K562 (cell line): Measurements from ENCODE around the gene C19orf67. TPM values are rescaled to one million over a fixed set of nuclear protein-coding genes. Genes with fewer than 3 reads are reported as not detected.

Experiments used
- ATAC-seq: fragments of 200-7000 bp; cut with Tn5 transposase; 3 replicates; pipeline ENCODE4 v1.9.1; 2020; ENCODE audit warnings: moderate library complexity
- BruUV-seq: library from RNA; stranded (reverse); fragments of 400-500 nt; replicated peaks from 2 replicates; lab custom pipeline; 2021; lab: Mats Ljungman, UMichigan
- CTCF ChIA-PET: fragments of 300-600 bp; formaldehyde crosslinking; extraction: SDS; loops from one replicate; lab custom pipeline; 2021; ENCODE audit warnings: low intra/inter-chr PET ratio; lab: Yijun Ruan, JAX
- POLR2A ChIA-PET: fragments of 300-600, 350-650 bp; sonication (Branson Sonifier 250); formaldehyde crosslinking; extraction: SDS; loops from one replicate; lab custom pipeline; 2021; ENCODE audit warnings: antibody characterized with exemption, inconsistent platforms; lab: Yijun Ruan, JAX
- DNase-seq, 4 experiments: peaks; one replicate each; pipeline versions ENCODE4 v3.0.0 to v3.0.0-alpha.2; 2011 to 2018; ENCODE audit warnings: low spot score in 3 of 4, mixed read lengths in 3 of 4; ENCODE audit errors: extremely low read depth in 1 of 4
- FAIRE-seq: peaks from 2 replicates; lab custom pipeline; 2011; peaks lifted over from hg19 to GRCh38; lab: Jason Lieb, UNC
- H2AFZ ChIP-seq: 2 replicates; pipeline ENCODE4 v1.6.0; 2011; ENCODE audit warnings: low read depth, low read length, control low read depth, inconsistent platforms
- H3K27ac ChIP-seq: fragments of 200-600 bp; 3 replicates; pipeline ENCODE4 v1.8.0; 2011; ENCODE audit warnings: low read depth, mild to moderate bottlenecking, control low read depth, inconsistent platforms, low read length, moderate library complexity, mixed read lengths; ENCODE audit errors: extremely low read depth
- H3K27me3 ChIP-seq, 2 experiments: fragments of 300-600 bp in 1 of 2; 2 replicates in 1 of 2; 3 replicates in 1 of 2; pipeline versions ENCODE4 v1.6.0 to v1.8.0; 2011; ENCODE audit warnings: inconsistent platforms in 2 of 2, low read length in 2 of 2, mild to moderate bottlenecking in 1 of 2, mixed read lengths in 1 of 2, moderate library complexity in 1 of 2; ENCODE audit not compliant: control insufficient read depth in 2 of 2, insufficient read depth in 2 of 2
- H3K36me3 ChIP-seq: fragments of 300-600 bp; 3 replicates; pipeline ENCODE4 v1.8.0; 2011; ENCODE audit warnings: mild to moderate bottlenecking, low read length, inconsistent platforms; ENCODE audit not compliant: control insufficient read depth, insufficient read depth
- H3K4me1 ChIP-seq, 2 experiments: fragments of 200-600 bp in 1 of 2; replicated peaks in 1 of 2; 2 replicates in 1 of 2; 3 replicates in 1 of 2; pipeline versions ENCODE4 v1.5.1 to v1.8.0; 2011; ENCODE audit warnings: inconsistent platforms in 2 of 2, low read length in 2 of 2, mild to moderate bottlenecking in 1 of 2, mixed read lengths in 1 of 2, moderate library complexity in 1 of 2; ENCODE audit not compliant: control insufficient read depth in 2 of 2, insufficient read depth in 2 of 2
- H3K4me2 ChIP-seq: 2 replicates; pipeline ENCODE4 v1.6.1; 2011; ENCODE audit warnings: low read length, control low read depth, inconsistent platforms, mixed read lengths; ENCODE audit not compliant: insufficient read depth
- H3K4me3 ChIP-seq: fragments of 200-600 bp; sonication (generic), shearing (Covaris generic); 2 replicates; pipeline ENCODE4 v1.5.1; 2016; ENCODE audit warnings: control low read depth, inconsistent platforms
- H3K79me2 ChIP-seq: fragments of 200-600 bp; 3 replicates; pipeline ENCODE4 v1.8.0; 2011; ENCODE audit warnings: low read length, inconsistent platforms; ENCODE audit not compliant: control insufficient read depth, insufficient read depth
- H3K9ac ChIP-seq, 2 experiments: 2 replicates each; pipeline versions ENCODE4 v1.6.0 to v1.6.1; 2011; ENCODE audit warnings: low read depth in 2 of 2, low read length in 2 of 2, control low read depth in 1 of 2, inconsistent platforms in 1 of 2, mild to moderate bottlenecking in 1 of 2, mixed read lengths in 1 of 2; ENCODE audit not compliant: insufficient read depth in 1 of 2
- H3K9me1 ChIP-seq: one replicate; pipeline ENCODE4 v1.6.0; 2011; ENCODE audit warnings: inconsistent platforms, mild to moderate bottlenecking, low read length, moderate library complexity; ENCODE audit not compliant: control insufficient read depth, insufficient read depth
- H3K9me3 ChIP-seq: replicated peaks from 2 replicates; pipeline ENCODE4 v1.5.1; 2011; ENCODE audit warnings: low read depth, low read length, inconsistent platforms; ENCODE audit not compliant: control insufficient read depth, insufficient read depth
- H4K20me1 ChIP-seq: replicated peaks from 2 replicates; pipeline ENCODE4 v1.6.1; 2011; ENCODE audit warnings: low read length, inconsistent platforms, mixed read lengths; ENCODE audit not compliant: control insufficient read depth, insufficient read depth
- AFF1 ChIP-seq, 2 experiments: fragments of 450-650 bp; IDR thresholded peaks; 2 replicates each; pipeline ENCODE4 v1.6.1; 2018; ENCODE audit warnings: mild to moderate bottlenecking in 2 of 2, low read depth in 1 of 2; ENCODE audit not compliant: partially characterized antibody in 2 of 2
- HOXB6 ChIP-seq: fragments of 250-450 bp; sonication (Bioruptor Pico); IDR thresholded peaks from 2 replicates; pipeline ENCODE4 v1.5.1; 2022; ENCODE audit warnings: mild to moderate bottlenecking, borderline replicate concordance
- POLR2G ChIP-seq: fragments of 200-400 bp; formaldehyde crosslinking; IDR thresholded peaks from 2 replicates; pipeline ENCODE4 v1.6.1; 2017; ENCODE audit warnings: low read depth, mild to moderate bottlenecking, antibody characterized with exemption, low read length, moderate library complexity
- RBFOX2 ChIP-seq: fragments of 200-400 bp; formaldehyde crosslinking; IDR thresholded peaks from 2 replicates; pipeline ENCODE4 v1.6.1; 2017; ENCODE audit warnings: low read depth, mild to moderate bottlenecking, low read length, moderate library complexity
- XRCC4 ChIP-seq: IDR thresholded peaks from one replicate; pipeline ENCODE4 v1.6.1; 2011; ENCODE audit not compliant: insufficient read depth, insufficient read length; ENCODE audit errors: extremely low read depth
- ZNF586 ChIP-seq: fragments of 450-650 bp; formaldehyde crosslinking; conservative IDR thresholded peaks from 2 replicates; pipeline ENCODE4 v1.4.0; 2020; ENCODE audit warnings: mild to moderate bottlenecking, moderate library complexity
- WGBS: fragments of 100-300 bp; shearing (Covaris generic); methylation state at CpG from one replicate; pipeline ENCODE4 v1.1.6; 2016; ENCODE audit warnings: low coverage, mixed read lengths; ENCODE audit not compliant: insufficient coverage; ENCODE audit errors: missing lambda C conversion rate; 5-methylcytosine and 5-hydroxymethylcytosine counted together
- in situ Hi-C: fragments of 300-500 bp; cut with MboI; formaldehyde crosslinking; loops from 4 replicates; pipeline ENCODE4 v1.15.0; 2018; ENCODE audit warnings: inconsistent platforms, mixed read lengths
- intact Hi-C: fragments of 100-400 bp; cut with micrococcal nuclease; formaldehyde crosslinking; loops from 2 replicates; pipeline ENCODE4 v1.14.2; 2022
- polyA plus RNA-seq, 8 experiments: library from polyadenylated mRNA; depleted of rRNA in 4 of 8; stranded (reverse) in 5 of 8; unstranded in 3 of 8; fragments of >200 nt; fragmentation: Nextera tagmentation in 2 of 8; fragmentation: Illumina TruSeq in 1 of 8; extraction: Ambion mirVana in 2 of 8; extraction: Trizol in 1 of 8; gene quantifications; 2 replicates each; pipeline versions ENCODE4 v1.2.1 to v1.2.3, GENCODE V29; 2011 to 2014; ENCODE audit warnings: inconsistent platforms in 1 of 8, missing spikeins in 1 of 8
- total RNA-seq, 7 experiments: library from RNA; depleted of rRNA in 6 of 7; stranded (reverse); fragments of >200 nt in 6 of 7; fragmentation: Illumina TruSeq in 2 of 7; extraction: Trizol in 2 of 7; gene quantifications; 2 replicates each; pipeline versions ENCODE4 v1.2.1 to v1.2.3, GENCODE V29; 2011 to 2021; ENCODE audit warnings: low replicate concordance in 1 of 7

Gene C19orf67
- total and polyA plus RNA-seq, 9 of the 15 experiments (the other 6 are each of a cell fraction or from before 2014, with no cell fraction given), result 0.29 to 1.8 (median 0.51) TPM; not detected in 3

- TF ChIP-seq AFF1 (IDR thresholded peaks at IDR 0.05; ENCODE audit: low read depth in 1 of 2, partially characterized antibody in 2 of 2), result no peak
- no peak for TF ChIP-seq HOXB6 (CRISPR knock-in tag)
- no peak for TF ChIP-seq ZNF586 (CRISPR knock-in tag)
Measured at GRCh38 chr19:14089412-14089661, 3.8 kb upstream of the C19orf67 start (continued).

- in situ Hi-C loops, result no loop called here
- Histone ChIP-seq H3K36me3 (peaks cover 22% of the 10 kb centered on the region; the same call in 2 of the 3 replicates), H3K4me3 (peak overlapping the region; percentile 63; the same call in 1 of the 2 replicates), H2AFZ (no peak overlapping the region), H3K4me2 (peak overlapping the region; percentile 50), H3K4me1 (peaks cover 11 to 39% of the 10 kb centered on the region in 2 experiments; a peak in 3 of 5 replicates), H3K79me2 (peaks cover 13% of the 10 kb centered on the region), H3K27ac (no peak overlapping the region), H3K9me1 (no peaks in the 10 kb centered on the region), H3K9ac (peak overlapping the region; percentile 39 to 89; a peak in 3 of 4 replicates), H3K9me3 (peaks cover 9% of the 10 kb centered on the region), H4K20me1 (no peaks in the 10 kb centered on the region), H3K27me3 (no peaks in the 10 kb centered on the region)
- no peak for FAIRE-seq
- no peak for DNase-seq
- intact Hi-C loops, result no loop called here
- peak; percentile 22; the same call in 1 of the 2 replicates for TF ChIP-seq POLR2G
- peak; percentile 35 for TF ChIP-seq RBFOX2
- TF ChIP-seq XRCC4, result no peak
- BruUV-seq, result no TSS peak
- no peak for ATAC-seq
- CTCF ChIA-PET, result interaction anchor here (0.5 to 0.6 kb wide), 2 partner anchors 16 to 209 kb away, joined by 3 read pairs; no protein-coding TSS in a partner anchor
- POLR2A ChIA-PET, result no interaction called here
- 86% methylated on average over 25 of the region's 30 CpGs for WGBS
Measured at GRCh38 chr19:14088634-14089411, 3.2 kb upstream of the C19orf67 start.
